GM18508 (cell line): ENCODE measurements around the gene TRIM14.

Source experiments
- ATAC-seq: cut with Tn5 transposase; IDR thresholded peaks from one replicate; pipeline ENCODE4 v1.9.1; 2021; ENCODE audit warnings: moderate number of reproducible peaks; ENCODE audit not compliant: insufficient read depth, unreplicated experiment

TRIM14 gene, protein sequence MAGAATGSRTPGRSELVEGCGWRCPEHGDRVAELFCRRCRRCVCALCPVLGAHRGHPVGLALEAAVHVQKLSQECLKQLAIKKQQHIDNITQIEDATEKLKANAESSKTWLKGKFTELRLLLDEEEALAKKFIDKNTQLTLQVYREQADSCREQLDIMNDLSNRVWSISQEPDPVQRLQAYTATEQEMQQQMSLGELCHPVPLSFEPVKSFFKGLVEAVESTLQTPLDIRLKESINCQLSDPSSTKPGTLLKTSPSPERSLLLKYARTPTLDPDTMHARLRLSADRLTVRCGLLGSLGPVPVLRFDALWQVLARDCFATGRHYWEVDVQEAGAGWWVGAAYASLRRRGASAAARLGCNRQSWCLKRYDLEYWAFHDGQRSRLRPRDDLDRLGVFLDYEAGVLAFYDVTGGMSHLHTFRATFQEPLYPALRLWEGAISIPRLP

DNA sequence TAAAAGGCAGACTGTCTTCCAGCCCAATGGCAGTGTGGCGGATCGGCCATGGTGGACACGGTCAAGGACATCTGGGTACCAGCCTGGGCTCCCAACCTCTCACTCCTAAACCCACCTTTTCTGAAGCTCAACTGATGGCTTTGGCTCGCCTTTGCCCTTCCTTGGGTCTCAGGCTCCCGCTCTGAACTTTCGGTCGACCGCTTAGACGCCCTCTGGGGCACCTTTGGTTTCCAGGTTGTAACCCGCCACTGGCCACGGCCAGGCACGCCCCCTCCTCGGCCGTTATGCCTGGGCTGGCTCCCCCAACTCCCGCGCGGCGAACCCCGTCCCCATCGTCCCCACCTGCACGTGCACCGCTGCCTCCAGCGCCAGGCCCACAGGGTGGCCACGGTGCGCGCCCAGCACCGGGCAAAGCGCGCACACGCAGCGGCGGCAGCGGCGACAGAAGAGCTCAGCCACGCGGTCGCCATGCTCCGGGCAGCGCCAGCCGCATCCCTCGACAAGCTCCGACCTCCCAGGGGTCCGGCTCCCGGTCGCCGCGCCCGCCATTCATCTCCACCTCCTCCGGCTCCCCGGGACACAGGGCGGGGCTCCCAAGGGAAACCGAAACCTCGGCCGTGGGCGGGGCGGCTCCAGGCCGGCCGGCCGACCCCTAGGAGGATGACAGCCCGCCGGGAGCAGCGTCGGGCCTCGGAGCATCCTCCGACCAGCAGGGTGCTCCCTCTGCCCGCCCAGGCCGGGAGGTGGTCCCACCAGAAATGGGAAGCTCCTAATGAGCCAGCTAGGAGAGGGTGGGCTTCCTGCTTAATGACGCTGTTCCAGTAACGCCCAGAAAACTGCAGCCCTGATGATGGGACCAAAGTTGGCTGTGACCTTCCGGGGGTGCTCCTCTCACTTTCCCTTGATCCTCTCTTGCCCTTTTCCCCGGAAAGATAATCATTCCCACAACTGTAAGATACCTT lies at the start of gene TRIM14:
TRIM14 (minus strand) TSS at position 583 of the 962 bp plus-strand sequence; CDS start at position 549, 34 bp downstream.
- no peak for ATAC-seq

DNA sequence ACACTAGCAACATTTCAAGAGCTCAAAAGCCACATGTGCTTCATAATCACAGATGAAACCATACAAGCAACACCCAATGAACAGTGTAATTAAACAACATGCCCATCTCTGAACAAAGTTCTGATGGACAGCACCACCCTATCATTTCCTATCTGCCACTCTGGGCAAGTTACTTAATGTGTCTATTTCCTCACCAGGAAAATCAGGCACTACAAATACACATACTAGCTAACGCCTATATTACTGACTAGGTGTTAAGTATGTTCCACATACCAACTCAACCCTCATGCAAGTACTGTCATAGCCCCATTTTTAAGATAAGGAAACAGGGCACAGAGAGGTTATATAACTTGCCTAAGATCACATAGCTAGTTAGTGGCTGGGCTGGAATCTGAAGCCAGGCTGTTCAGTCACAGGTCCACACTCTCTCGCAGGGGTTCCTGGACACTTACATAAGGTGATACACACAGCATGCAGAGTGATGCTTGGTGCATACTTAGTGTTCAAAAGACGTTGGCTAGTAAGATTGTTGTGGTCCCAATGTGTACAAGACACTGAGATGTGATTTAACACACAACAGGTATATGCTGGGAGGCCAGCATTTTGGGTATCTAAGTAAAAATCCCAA lies 49.2 kb upstream of the TRIM14 start:
- ATAC-seq: no peak

DNA sequence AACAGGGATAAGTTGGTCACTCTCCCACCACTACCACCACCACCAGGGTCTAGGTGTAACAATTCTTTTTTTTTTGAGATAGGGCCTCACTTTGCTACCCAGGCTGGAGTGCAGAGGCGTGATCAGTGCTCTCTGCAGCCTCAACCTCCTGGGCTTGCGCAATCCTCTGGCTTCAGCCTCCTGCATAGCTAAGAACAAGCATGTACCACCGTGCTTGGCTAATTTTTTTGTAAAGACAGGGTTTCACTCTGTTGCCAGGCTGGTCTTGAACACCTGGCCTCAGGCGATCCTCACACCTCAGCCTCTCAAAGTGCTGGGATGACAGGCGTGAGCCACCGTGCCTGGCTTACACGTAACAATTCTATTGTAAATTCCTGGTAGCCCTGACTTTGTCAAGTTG lies 45.9 kb upstream of the TRIM14 start:
- no peak for ATAC-seq

DNA sequence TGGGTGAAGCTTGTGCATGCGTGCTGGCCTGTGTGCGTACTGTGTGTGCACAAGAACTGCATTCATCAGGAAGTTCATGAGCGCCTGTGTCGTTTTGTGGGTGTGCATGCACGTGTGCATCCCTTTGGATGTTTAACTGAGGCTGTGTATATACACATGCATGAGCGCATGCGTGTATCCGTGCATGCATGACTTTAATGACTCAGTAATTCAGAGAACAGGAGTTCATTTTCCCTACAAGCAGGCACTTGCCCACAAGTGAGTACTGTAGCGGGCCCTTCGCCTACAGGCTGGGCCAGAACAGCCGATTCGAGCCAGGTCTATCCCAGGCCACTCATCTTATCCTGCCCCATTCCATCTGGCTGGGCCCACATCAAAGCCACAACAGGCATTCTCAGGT lies 43.6 kb upstream of the TRIM14 start:
- ATAC-seq: no peak

DNA sequence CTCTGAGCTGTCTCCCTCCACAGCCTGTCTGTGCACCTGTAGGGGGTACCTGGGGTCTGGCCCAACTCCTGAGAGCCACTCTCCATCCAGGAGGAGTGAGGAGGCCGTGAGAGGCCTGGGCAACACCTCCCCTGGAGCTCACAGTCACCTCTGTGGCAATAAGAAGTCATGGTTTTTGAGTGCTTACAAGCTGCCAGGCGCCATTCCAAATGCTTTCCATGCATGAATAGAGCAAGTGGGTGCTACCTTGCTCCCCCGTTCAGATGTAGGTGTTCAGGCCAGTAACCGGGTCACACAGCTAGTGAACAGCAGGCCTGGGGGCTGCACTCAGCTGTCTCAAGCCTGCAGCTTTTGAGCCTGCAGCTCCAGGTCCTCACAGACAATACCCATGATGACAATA lies 42.8 kb upstream of the TRIM14 start:
- no peak for ATAC-seq

DNA sequence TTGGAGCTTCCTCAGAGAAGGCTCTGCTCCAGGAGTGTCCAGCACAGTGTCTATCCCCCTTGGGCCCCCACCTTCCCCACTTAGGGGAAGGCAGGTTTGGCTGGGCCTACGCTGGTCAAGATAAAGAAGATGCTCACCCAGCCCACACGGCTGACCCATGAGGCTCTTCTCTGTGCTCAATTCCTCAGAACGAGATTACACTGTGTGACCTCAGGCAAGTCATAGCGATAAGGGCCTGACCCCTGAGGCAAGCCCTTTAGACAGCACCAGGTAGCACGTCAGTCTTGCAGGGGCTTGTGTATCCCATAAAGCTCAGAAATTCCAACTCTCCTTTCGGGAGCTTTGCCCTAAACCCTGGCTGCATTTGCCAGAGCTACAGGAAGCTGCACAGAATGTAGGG lies 40.8 kb upstream of the TRIM14 start:
- no peak for ATAC-seq

DNA sequence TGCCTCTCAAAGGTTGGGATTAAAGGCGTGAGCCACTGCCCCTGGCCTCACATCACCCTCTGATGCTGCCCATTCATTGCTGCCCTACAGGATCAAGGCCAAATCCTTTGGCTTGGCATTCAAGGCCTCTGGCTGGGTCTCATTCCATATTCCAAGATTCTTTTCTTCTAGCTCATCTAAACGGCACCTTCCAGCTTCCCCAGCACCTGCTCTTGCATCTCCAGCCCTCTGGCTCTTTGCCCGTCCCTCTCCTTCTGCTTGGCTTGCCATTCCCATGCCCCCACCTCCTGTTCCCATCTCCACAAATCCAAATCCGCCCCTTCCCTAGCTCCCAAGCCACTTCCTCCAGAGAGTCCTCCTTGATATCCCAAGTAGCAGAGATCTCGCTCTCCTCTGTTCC lies 40.3 kb upstream of the TRIM14 start:
- ATAC-seq: no peak

DNA sequence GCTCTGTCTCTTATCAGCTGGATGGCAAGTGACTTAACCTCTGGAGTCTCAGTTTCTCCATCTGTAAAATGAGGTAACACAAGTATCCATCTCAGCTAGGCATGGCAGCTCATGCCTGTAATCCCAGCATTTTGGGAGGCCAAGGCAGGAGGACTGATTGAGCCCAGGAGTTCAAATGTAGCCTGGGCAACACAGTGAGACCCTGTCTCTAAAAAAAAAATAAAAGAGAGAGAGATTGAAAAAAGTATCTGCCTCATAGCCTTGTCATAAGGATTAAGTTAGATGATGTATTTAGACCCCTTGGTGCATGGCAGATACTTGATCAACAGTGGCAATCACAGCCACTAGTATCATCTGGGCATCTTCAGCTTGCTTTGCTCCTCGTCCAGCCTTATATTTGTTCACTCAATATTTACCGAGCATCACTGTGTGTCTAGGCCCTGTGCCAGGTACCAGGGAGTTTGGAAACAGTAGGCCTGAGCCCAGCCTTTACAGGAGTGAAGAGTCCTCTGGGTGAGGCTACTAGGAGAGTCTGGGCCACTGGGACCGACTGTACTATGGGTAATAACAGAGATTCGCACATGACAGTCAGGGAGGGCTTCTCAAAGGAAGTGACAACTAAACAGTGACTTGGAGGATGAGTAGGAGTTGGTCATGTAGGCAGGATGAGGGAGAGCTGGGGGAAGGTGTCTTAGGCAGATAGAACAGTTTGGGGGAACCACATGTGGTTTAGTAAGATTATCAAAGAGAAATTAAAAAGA lies 39.2 kb upstream of the TRIM14 start:
- ATAC-seq: no peak

DNA sequence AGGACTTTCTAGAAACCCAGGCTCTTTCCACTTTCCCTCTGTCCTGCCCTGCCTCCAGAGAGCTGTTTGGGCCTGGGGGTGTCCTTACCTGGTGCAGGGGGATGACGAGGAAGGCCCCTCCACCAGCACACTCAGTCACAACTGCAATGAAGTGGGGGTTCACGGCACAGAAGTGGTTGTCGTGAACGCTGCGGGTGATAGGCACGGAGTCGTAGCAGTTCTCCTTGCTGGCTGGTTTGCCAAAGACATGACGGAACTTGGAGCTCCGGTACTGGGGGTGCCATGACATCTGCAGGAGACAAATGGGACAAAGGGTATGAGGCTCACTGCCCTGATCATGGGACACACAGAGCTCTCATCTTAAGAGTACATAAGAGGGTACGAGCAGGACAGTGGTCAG lies 38.4 kb upstream of the TRIM14 start:
- no peak for ATAC-seq

DNA sequence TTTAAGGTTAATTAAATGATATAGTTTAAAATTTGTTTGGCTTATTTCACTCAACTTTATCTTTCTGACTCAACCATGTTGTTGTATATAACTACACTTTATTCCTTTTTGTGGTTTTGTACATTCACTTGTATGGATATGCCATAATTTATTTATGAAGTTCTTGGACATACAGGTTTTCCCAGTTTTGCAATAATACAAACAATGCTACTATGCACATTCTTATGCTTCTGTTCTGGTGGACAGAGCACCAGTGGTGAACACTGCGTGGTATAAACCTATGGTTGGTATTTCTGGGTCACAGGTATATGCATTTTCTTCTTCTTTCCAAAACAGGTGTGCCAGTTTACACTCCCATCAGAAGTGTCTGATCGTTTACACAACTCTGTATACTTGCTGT lies 35.7 kb upstream of the TRIM14 start:
- no peak for ATAC-seq

DNA sequence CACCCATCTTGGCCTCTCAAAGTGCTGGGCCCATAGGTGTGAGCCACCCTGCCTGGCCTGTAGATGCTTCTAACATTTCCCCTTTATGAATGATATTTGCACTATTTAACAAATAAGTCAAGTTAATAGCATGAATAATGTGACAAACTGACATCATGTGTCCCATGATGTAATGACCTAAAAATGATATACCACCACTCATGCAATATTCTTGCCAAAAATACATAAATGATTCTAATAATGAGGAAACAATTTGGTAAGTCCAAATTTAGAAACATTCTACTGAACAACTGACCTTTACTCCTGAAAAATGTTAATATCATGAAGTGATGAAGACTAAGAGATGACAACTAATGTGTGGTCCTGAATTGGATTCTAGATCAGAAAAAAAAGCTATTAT lies 33.5 kb upstream of the TRIM14 start:
- no peak for ATAC-seq

DNA sequence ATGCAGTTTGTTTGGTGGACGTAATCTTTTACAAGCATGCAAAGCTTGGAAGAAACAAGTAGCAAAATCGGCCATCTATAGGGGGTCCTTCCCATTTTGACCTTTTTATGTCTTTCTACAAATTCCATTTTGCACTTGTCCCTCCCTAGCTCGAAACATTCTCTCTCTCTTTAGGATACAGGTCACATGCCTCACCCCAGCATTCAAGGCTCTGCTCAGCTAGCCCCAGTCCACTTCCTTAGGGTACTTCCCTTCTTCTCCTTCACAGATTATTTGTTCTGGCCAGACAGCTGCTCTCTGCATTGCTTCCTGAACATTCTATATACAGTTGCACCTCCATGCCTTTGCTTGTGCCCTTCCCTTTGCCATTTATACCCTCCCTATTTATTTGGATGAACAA lies 31.7 kb upstream of the TRIM14 start:
- ATAC-seq: no peak

DNA sequence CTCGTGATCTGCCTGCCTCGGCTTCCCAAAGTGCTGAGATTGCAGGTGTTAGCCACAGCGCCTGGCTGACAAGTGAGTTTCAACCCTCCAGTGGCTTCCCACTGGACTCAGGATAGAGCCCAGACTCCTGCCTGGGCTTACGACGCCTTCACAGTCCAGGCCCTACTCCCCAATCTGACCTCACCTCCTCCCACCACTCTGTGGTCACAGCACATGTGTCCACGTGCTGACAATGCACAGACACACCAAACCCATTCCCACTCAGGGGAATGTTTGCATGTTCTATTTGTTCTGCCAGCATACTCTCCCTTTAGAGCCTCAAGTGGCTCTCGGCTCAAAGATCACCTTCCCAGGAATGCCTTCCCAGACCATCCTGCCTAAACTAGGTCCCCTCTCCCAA lies 31.1 kb upstream of the TRIM14 start:
- no peak for ATAC-seq

DNA sequence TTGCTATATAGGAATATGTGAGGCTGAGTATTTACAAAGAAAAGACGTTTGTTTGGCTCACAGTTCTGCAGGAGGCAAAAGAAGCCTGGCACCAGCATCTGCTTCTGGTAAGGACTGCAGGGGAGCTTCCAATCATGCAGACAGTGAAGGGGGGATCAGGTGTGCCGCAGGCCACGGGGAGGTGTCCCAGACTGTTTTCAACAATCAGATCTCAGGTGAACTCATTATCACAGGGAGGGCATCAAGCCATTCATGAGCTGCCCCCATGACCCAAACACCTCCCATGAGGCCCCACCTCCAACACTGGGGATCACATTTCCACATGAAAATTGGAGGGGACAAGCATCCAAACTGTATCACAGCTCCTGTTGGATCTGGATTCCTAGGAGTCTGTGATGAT lies 30.4 kb upstream of the TRIM14 start:
- no peak for ATAC-seq

DNA sequence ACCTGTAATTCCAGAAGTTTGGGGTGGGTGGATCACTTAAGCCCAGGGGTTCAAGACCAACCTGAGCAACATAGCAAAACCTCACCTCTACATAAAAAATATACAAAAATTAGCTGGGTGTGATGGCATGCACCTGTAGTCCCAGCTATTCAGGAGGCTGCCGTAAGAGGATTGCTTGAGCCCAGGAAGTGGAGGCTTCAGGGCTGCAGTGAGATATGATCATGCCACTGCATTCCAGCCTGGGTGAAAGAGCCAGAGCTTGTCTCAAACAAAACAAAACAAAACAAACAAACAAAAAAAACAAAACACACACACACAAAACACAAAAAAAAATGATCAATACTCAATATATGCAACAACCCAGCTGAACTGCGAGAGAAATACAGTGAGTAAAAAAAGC lies 29.5 kb upstream of the TRIM14 start:
- no peak for ATAC-seq

DNA sequence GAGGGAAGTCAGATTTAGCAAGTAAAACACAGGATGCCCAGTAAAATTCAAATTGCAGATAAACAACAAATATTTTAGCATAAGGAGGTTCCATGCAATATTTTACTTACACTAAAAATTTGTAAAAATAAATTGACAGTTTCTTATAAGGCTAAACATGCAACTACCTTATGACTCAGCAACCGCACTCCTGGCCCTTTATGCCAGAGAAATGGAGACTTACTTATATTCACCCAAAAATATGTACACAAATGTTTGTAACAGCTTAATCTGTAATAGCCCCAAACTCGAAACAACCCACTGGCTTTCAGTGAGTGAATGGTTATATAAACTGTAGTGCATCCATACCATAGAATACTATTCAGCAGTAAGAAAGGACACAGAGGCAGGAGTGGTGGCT lies 28.6 kb upstream of the TRIM14 start:
- ATAC-seq: no peak

DNA sequence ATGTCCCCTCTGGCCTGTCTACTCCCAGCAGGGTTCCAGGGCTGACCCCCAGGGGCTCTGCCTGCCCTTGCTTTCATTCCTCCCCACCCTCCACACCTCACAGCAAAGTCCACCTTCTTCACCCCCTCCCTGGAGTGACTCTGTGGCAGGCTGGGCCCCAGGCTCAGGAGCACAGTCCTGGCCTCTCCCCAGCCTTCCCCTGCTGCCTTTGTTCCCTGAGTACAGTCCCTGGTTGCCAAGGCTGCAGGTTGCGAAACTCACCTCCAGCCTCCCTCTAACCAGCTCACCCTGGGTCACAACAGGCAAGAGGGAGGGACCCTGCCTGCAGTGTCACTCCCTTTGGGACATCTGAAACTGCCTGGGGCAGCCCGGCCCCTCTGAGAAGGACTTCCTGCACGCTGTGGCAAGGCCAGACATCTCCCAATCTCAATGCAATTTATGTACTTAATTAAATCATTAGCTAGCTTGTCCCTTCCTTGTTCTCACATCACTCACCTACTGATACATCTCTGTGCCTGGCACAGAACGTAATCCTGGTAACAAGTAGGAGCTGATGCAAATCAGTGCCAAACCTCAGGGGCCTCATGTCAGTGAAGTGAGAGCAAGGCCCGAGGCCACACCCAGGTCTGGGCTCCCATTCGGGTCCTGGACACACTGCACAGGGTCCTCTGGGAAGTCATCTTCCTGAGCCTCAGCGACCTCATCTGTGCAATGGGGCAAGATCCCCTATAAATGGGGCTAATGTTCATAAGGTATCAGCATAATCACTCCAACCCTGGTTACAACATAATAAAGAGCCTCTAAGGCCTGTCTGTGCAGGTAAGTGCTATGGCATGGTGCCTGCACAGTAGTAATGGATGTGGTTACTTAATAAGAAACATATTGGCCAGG lies 27.3 kb upstream of the TRIM14 start:
- ATAC-seq: no peak

DNA sequence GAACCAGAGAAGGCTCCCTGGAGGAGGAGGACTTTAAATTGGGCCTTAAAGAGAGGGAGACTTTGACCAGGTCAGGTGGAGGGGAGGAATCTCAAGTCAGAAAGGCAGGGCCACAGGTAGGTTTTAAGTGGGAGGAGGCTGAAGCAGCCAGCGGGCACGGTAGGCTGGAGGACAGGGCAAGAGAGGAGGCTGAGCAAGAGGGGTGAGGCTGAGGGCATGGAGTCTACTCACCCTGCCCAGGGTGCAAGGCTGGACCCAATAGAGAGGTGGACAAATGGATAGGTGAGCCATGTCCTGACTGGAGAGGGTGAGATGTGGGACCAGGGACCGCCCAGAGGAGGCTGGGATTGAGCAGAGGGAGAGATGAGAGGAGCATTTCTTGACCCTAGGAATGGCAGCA lies 25.6 kb upstream of the TRIM14 start:
- ATAC-seq: no peak

DNA sequence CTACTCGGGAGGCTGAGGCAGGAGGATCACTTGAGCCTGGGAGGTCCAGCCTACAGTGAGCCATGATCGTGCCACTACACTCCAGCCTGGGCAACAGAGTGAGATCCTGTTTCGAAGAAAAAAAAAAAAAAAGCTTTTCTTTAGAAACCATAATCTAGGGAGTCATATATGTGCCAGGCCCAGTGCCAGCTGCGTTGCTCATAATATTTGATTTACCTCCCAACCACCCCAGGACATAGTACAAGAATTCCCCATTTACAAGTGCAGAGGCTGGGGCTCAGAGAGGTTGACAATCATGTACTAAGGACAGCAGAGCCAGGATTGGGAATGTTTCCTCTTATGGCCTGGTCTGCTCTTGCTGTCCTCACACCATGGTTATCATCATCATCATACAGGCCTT lies 25.1 kb upstream of the TRIM14 start:
- no peak for ATAC-seq
